ENCODE measurements around the gene TBCC.
A peak's percentile ranks its signal among the peaks of the same experiment; 100 is the strongest.
"Not testable (repeated sequence)": the region's sequence is repeated elsewhere in the genome, so short reads cannot be mapped to it uniquely, and the experiment has no call there.

TBCC gene

DNA sequence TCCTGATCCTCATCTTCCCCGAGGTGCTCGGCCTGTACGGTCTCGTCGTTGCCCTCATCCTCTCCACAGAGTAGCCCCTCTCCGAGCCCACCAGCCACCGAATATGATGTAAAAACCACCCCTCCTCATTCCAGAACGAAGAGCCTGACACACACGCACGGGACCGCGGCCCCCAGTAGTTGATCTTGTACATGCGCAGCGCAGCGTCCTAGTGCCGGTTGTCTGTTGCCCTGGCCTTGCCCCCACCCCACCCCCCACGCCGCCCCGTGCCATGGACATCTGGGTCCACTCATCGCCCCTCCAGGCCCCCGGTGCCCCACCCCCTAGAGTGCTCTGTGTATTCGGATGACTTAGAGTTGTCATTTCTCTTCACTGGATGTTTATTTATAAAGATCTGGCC is 18.3 kb downstream of the TBCC start:
- DNase-seq, result no peak

DNA sequence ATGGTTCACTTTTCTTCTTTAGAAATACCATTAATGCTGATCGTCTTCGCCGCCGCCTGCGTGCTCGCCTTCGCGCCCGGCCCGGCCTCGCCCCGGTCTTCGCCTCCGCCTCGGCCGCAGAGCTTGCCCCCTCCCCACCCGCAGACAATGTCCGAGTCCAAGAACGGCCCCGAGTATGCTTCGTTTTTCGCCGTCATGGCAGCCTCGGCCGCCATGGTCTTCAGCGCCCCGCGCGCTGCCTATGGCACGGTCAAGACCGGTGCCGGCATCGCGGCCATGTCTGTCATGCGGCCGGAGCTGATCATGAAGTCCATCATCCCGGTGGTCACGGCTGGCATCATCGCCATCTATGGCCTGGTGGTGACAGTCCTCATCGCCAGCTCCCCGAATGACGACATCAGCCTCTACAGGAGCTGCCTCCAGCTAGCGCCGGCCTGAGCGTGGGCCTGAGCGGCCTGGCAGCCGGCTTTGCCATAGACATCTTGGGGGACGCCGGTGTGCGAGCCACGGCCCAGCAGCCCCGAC is 18.8 kb downstream of the TBCC start:
- no peak for DNase-seq

DNA sequence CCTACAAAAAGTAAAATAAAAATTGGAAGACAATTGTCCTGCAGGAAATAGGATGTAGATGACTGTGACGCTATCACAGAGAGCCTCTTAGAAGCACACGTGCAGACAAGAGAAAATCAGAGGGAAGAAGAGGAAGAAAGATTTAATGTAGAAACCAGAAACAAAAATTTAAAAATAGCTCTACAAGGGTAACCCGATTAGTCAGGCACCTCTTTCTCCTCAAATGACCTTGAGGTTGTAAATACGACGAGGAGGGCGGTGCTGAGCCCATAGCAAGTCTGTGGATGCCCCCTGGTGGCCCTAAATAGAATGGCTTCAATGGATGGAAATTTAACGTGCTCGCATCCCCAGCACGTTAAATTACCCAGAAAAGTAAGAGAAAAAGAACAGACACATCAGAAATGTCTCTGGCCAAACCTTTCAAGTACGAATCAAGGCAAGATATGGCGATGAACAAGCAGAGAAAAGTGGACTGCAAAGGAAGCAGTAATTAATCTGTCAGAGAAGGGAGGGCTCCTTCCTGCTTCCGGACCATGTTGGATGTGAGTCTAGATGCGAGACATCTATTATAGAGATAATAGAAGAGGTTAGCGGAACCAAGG is 19.3 kb downstream of the TBCC start:
- DNase-seq, result peak; percentile 28

GRCh38 chr6:42726026-42726425 is 19.9 kb downstream of the TBCC start:
- no peak for DNase-seq

GRCh38 chr6:42724825-42725224 is 21.1 kb downstream of the TBCC start:
- no peak for DNase-seq

- no peak for DNase-seq
These were observed 23.4 kb downstream of the TBCC start, which contains the start of gene PRPH2 for GRCh38 chr6:42722497-42722896. Gene PRPH2 (minus strand): TSS chr6:42722597. CDS start chr6:42722334, 263 bp downstream.

- no peak for DNase-seq
These were observed 25.2 kb downstream of the TBCC start for GRCh38 chr6:42720739-42721138.

GRCh38 chr6:42715871-42716270 is 30.0 kb downstream of the TBCC start:
- no peak for DNase-seq

DNA sequence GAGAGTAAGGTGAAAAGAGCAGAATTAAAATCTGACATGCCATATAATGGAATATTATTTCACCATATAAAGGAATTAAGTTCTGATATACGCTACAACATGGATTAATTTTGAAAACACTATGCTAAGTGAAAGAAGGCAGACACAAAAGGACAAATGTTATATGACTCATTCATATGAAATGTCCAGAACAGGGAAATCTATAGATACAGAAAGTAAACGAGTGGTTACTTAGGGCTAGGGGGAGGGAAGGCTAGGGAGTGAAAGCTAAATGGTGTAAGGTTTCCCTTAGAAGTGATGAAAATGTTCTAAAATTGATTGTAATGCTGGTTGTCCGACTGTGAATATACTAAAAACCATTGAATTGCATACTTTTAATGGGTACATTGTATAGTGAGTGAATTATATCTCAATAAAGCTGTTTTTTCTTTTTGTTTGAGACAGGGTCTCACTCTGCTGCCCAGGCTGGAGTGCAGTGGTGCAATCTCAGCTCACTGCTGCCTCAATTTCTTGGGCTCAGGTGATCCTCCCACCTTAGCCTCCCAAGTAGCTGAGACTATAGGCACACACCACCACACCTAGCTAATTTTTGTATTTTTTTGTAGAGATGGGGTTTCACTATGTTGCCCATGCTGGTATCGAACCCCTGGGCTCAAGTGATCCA is 31.7 kb downstream of the TBCC start:
- DNase-seq, result no peak

- no peak for DNase-seq
These were observed 34.0 kb downstream of the TBCC start for GRCh38 chr6:42711930-42712329.

DNA sequence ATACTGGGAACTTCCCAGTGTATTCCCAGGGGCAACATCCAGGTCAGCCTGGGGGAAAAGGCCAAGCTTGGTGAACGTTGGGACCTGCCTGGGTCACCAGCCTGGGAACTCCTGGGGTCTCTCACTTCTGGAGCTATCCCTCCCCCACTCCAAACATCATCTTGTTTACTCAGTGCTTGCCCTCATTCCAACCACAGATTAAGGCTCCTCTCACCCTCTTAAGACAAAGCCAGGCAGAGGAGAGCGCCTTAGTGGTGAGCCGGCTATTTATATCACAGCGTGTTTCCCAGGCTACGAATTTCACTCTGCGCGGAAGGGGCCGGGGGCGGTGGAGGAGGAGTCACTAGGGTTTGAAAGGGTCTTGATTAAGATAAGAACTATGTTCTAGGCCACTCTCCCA is 35.6 kb downstream of the TBCC start:
- DNase-seq, result no peak

DNA sequence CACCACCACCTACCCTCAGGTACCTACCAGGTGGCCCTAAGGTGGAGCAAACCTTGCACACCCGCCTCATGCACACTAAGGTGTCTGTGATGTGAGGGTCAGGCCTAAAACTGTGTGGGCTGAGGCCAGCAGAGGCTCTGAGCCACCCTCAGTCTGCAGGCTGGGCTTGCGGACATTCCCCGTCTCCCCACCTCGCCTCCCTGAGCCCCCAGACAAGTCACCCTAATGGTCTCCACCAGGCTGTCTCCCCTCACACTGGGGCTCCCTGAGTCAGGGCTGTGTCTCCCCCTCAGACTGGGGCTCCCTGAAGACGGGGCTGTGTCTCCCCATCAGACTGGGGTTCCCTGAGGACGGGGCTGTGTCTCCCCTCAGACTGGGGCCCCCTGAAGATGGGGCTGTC is 36.0 kb downstream of the TBCC start:
- no peak for DNase-seq

- no peak for DNase-seq
These were observed 37.8 kb downstream of the TBCC start for GRCh38 chr6:42708096-42708495.

GRCh38 chr6:42707595-42707994 is 38.3 kb downstream of the TBCC start:
- no peak for DNase-seq

- no peak for DNase-seq
These were observed 40.9 kb downstream of the TBCC start for GRCh38 chr6:42704937-42705374.

DNA sequence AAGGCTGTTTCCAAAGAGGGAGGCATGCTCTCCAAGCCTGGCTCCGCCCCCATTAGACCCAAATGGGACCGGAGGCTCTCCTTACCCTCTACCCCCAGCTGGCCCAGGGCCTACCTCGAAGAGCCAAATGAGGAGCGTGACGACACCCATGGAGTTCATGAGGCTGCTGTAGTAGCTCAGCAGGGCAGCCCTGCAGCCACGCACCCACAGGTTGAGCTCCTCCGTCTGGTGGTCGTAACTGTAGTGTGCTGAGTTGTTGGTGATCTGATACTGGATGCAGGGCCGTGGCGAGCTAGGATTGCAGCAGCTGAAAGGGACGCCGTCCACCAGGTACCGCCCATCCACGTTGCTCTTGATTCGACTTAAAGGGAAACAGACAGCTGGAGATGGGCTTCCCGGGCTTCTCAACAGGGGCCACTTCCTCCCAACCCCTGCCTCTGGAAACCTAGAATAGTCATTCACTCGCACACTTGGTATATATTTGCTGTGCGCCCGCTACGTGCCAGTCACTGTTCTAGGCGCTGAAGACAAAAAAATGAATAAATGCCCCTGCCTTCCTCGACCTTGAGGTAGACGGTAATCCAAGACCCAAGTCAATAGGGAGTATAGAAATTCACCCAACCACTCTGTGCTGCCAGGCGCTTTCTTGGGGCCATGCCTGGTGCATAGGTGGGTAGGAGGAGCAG is 41.5 kb downstream of the TBCC start:
- no peak for DNase-seq

DNA sequence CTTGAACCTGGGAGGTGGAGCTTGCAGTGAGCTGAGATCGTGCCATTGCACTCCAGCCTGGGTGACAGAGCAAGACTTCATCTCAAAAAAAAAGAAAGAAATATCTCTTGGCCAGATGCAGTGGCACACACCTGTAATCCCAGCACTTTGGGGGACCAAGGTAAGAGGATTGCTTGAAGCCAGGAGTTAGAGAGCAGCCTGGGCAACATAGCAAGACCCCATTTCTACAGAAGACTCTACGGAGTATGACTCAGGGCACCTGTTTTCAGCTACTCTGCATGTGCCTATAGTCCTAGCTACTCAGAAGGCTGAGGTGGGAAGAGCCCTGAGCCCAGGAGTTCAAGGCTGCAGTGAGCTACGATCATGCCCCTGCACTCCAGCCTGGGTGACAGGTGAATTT is 43.1 kb downstream of the TBCC start:
- DNase-seq, result not testable (repeated sequence)

GRCh38 chr6:42702200-42702599 is 43.7 kb downstream of the TBCC start:
- DNase-seq, result no peak

- no peak for DNase-seq
These were observed 47.7 kb downstream of the TBCC start for GRCh38 chr6:42698217-42698616.

DNA sequence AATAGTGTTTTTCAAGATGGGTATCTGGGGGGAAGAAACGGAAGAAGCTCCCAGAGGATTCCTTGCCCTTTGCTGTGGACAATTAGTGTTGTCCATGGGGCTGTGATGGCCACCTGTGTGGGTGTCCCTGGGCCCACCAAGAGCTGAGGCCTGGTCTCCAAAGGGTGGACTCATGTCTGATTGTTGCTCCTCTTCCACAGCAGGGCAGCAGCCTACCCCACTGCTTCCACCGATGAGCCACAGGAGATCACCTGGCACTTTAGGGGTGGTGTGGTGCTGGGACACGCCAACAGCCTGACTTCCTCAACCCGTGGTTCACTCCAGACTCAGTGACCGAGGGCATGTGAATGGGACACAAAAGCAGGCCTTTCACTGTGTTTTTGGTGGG is 48.6 kb downstream of the TBCC start:
- no peak for DNase-seq

DNA sequence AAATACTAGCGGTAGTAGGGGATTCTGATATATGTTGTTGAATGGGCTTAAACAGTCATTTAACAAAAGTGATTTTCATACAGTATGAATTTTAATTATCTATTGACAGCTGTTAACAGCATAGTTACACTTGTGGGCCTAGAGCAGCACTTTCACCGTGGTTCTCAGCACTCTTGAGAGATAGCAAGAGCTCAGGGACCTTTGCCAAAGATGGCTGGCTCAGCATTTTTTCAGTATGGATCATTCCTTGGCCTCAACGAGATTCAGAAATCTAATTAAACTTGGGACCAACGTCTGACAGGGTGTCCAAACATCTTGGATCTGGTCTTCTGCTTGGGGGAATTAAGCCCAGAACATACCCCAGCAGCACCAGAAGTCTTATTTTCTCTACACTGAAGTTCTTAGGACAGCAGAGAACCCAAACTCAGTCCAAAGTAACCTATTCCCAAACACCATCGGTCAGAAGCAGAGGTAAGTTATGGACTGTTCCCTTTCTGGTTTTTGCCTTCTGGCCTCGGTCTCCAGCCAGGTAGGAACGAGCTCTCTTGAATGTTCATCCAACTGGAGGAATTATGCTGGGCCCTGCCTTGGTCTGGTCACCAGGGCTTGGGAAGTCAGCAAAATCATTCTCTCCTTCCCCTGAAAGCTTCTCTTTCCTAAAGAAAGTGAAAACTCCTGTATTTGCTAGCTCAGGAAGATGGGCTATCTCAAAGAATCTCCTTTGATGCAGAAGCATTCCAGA is 49.2 kb downstream of the TBCC start:
- DNase-seq, result no peak

DNA sequence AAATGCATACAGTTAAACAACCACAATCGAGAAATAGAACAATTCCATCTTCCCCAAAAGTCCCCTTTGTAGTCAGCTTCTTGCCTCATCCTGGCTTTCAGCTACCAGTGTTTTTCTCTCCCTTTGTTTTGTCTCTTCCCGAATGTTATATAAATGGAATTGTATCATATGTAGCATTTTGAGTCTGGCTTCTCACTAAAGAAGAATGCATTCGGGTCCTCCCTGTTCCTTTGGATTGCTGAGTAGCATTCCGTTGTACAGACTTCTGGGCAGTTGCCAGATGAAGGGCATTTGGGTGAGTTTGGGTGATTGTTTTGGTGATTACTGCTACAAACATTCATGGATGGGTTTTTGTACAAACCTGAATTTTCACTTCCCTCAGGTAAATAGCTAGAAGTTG is 51.3 kb downstream of the TBCC start:
- no peak for DNase-seq
